GM21515 (cell line): Measurements from ENCODE around the gene HEMK1.

Source experiments
- ATAC-seq: cut with Tn5 transposase; IDR thresholded peaks from one replicate; pipeline ENCODE4 v1.9.1; 2021; ENCODE audit not compliant: unreplicated experiment

The HEMK1 gene

DNA sequence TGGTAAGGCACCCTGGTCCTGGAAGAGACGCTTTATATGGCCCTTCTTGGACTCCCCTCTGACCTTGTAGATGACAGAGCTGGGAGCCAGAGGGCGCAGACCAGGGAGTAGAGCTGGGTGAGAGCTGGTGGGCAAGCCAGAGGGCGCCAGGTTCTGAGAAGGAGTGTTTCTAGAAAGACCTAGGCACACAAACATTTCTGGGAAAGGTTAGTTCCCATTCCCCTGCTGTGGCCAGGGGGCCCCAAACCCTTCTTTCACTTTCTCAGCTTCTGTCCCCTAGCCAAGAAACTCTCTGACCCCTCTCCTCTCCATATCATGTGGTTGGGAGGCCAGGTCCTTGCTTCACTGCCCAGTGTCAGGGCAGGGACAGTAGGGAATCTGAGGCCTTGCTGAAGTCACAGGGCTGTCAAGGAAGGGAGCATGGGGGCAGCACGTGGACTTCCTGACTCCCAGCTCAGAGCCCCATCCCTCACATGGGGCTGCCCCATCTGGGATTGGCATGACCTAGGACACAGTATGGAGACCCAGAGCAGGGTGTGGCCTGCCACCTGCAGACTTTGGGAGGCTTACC, 3.6 kb downstream of the HEMK1 start:
- ATAC-seq: no peak

DNA sequence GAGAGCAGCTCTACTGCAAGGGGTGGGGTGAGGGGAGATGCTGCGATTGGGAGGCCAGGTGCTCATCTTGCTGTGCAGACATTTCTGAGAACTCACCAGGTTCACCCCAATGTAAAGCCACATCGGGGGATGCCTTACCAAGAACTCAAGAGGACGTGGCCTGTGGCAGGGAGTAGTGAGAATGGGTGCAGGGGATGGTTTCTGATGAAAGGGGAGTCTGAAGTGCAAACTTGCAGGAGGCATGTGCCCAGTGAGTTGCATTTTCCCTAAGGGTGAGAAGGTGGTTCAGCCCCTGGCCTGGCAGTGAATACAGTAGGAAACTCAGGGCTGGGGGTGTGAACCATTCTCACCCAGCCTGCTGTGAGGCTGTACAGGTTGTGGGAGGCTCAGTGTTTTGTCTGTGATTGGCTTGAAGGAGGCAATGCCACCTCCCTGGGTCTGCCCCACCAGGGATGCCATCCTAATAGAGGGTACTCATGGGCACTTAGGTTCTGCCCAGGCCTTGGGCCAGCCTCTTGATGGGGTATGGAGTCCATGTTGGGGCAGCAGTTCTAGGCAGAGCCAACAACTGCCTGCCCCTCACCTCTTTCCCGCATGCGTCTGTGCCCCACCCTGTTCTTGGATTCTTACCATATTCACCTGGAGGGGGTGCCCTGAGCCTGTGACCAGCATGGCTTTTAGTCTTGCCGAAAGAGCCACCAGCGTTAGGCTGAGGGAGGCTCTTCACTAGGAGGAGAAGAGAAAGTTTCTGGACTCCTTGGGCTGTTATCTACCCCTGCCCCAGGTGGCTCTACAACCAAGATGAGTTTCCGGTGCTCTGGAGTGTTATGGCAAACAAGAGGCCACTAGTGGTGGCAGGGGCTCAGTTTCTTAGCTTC, 4.5 kb downstream of the HEMK1 start:
- no peak for ATAC-seq

DNA sequence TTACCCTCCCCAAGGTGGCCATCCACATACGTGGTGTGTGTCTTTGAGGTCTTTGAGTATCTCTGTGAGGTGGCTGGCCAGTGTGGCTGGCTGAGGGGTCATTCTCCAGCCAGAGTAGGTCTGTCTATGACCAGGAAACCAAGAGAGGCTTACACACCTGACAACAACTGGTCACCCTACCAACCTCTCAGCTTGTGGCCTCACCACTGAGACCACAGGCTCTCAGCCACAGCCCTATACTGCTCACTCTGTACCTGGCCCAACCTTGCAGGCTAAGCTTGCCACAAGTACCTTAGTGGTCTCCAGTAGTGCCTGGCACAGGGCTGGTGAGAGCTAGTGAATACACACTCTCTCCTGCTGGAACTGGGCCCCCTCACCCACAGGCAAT, 5.1 kb downstream of the HEMK1 start:
- no peak for ATAC-seq

DNA sequence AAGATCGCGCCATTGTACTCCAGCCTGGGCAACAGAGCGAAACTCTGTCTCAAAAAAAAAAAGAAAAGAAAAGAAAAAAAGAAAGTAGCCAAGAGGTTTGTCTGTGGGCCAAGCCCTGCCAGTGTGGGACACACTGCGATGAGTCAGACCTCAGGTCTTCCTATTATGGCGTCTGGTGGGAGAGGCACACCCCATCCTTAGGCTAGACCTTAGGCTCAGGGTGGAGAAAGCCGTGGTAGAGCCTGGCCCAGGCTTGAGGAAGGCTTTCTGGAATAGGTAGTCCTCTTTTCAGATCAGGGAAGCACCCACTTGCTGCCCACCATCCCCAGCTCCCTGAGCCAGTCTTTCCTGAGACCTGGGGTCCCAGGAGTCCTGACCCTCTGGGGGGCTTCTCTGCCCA, 6.0 kb downstream of the HEMK1 start:
- ATAC-seq: no peak

DNA sequence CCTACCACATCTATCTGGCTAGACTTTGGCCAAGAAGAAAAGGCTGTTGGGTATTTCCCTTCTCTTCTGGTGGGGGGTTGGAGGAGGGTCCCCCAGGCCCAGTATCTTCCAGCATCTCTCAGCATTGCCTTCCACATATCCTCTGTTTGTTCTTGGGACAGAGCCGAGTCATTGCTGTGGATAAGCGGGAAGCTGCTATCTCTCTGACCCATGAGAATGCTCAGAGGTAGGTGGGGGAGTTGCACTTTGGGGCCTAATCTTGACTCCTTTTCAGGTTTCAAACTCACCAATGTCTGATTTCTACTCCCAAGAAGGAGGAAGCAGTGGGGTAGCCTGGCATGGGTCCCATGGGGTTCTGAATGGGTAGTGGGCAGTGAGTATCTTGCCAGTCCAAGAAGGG, 8.0 kb downstream of the HEMK1 start:
- ATAC-seq: no peak

DNA sequence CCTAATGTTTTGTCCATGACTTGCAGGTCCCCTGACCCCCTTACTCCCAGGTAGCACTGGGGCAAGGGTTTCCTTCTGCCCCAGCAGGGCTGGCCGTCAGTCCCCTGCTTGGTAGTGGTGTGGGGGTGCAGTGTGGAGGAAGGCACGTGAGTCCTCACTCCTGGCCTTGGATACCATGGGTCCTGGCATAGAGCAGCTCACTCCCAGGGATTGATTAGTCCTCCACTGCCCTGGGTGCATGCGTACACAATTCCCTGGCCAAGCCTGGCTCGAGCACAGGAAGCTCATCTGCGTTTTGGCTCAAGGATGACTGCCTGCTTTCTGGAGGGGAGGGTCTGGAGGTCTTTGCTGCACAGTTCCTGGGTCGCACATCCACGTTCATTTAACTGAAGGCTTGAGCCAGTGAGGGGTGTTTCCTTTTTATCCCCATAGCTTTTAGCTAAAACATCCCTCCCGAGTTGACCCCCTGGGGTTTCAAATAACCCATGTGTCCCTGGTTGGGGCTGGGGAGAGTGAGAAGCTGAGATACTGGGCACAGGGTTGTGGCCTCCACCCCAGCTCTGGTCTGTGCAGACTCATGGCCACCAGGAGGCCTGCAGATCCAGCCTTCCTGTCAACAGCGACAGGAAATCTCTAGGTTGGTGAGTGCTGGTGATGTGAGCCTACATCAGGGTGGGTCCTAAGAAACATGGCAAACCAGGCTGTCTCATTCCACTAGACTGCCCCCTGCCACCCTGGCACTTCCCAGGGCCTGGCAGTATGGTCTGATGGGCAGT, 11.5 kb downstream of the HEMK1 start:
- no peak for ATAC-seq

DNA sequence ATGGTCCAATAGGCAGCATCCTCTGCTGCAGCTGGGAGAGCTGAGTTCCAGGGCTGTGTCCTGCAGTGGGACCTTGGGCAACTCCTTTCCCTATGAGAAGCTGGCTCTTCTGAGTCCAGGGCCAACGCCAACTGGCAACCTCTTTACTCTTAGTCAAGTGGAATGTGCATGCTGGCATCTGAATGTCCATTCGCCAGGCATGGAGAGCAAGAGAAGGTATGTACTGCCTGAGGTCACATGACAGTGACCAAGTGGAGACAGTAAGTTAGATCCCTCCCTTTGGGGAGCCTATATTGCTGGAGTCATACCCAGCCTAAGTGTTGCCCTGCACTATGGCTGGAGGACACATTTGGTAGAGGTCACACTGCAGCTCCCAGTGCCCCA, 12.1 kb downstream of the HEMK1 start:
- no peak for ATAC-seq

DNA sequence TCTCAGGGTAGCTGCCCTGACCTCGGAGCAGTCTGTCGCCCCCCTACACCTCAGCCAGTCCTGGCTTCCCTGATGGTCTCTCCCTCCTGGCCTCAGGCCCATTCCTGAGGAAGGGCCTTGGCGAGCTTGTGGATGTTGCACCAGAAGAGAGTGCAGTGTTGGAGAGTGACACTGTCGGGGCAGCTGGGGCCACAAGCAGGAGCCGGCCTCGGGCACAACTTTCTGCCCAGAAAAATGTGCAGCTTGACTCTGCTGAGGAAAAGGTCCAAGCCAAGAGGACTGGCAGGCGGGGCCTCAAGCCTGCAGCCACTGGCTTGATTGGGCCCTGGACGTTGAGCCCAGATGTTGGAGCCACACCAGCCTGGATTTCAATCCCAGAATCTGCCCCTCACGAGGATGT, 12.8 kb downstream of the HEMK1 start:
- ATAC-seq: no peak

DNA sequence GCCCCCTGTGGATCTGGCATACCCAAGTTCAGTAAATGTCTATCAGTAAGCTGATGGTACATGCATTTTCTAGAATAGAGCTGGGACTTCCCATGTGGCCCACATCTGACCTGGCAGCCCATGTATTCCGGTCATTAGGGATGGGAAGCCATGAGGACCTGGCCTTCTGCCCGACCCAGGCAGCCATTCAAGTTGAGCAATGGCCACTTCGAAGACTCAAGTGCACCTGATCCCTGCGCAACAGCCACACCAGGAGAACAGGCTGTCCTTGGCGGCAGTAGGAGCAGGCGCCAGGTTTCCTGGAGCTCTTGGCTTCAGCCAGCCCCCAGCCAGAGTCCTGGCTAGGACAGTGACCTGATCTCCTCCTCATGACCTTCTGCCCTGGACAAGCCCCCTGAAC, 14.6 kb downstream of the HEMK1 start:
- ATAC-seq: no peak

DNA sequence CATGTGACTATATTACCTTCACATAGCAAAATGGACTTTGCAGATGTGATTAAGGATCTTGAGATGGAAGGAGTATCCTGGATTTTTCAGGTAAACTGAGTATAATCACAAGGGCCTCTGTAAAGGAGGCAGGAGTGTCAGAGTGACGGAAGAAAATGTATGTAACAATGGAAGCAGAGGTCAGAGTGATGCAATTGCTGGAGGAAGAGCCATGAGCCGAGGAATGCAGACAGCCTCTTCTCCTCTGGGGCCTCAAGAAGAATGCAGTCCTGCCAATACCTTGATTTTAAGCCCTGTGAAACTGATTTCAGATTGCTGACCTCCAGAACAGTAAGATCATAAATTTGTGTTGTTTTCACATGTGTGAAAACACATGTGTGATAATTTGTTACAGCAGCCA, 15.1 kb downstream of the HEMK1 start:
- ATAC-seq: no peak

DNA sequence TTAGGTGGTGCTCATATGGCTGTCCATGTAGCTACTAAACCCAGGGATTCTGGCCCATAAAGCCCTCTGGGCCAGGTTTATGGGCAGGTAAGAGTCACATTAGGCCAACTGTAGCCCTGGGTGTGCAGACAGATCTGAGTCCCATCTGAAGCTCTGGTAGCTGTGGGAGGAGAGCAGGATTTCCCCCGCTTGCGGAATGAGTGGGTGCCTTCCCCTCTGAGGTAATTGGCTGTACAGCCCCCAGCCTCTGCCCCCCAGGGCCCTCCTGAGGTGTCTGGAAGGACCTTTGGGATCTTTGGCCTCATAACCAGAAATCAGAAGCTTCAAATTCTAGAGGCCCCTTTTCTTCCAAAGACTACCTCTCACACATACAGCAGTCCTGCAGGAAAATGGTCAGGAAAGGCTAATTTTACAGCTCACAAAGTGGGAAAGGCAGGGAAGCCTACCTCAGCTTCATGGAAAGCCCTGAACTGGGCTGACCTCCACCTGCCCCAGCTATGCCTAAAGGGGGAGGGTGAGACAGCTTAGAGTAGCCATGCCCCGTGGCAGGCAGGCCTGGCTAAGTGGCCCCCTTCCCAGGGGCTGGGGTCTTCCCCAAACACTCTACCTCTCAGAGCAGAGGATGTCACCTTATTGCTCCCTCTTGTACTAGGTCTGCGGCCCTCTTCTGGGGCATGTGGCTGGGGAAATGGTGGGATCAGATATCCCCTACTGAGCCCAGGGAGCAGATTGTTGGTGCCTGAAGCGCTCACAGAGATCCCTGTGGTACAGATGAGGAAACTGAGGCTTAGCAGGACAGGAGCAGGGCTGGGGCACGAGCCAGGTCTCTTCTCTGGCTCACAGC, 16.8 kb downstream of the HEMK1 start:
- ATAC-seq: no peak

DNA sequence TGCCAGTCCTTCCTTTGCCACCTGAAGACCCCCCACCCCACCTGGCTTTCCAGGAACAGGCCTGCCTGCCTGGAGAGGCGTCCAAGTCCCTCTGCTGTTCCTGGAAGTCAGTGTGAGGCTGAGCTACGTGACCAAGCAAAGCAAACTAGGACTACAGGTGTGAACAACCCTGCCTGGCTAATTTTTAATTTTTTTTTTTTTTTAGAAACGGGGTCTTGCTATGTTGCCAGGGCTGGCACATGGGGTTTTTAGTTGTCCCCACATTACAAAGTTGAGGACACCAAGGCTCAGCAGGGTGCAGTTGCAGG, 17.4 kb downstream of the HEMK1 start:
- ATAC-seq: no peak

DNA sequence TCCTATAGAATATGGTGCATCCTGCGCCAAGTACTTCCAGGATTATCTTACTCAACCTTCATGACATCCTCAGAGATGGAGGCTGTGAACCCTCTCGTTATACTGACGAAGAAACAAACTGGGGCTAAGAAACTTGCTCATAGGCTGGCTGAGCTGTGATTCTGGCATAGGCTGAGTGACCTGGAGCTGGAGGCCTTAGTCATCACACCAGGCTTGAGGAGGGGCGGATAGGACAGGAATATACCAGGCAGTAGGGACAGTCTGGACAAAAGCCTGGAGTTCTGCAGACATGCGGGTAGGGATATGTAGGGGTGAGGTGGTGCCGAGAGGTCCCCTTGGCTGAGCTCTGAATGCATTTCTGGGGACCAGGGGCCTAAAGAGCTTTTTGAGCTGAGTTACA, 18.1 kb downstream of the HEMK1 start:
- ATAC-seq: no peak

DNA sequence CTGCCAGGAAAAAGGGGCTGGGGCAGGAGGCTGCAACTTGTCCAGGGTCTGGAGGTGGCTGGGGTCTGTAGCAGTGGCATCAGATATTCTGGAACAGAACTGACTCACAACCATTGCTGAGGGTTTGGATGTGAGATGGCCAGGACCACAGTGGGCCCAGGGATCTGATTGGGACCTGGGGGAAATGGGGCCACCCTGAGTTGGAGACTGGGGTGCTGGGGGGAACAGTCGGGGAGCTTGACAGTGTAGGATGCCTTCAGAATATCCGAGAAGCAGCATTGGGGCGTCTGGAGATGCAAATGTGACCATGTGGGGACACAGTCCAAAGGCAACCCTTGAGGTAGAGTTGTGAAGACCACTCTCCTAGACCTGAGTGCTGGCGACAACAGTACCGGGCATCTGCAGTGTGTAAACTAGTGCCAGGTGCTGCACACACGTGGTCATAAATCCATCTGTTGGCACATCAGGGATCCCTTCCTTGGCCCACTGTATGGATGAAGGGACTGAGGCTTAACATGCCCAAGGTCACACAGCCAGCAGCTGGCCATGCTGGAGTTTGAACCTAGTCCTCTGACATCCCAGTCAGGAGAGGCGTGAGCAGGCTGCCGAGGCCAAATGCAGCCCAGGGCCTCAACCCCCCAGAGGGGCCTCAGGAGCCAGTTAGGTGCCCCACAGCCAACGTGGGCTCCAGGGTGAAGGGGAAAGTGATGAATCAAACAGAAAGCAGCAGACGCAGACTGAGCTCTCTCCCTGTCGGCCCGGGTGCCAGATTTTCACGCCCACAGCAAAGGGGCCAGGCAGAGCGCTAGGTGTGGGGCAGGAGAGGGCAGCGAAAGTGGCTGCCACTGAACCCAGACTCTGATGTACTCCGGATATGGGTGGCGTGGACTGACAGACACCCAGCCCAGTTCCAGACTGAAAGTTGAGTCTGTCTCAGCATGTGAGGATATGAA, 18.8 kb downstream of the HEMK1 start:
- no peak for ATAC-seq

DNA sequence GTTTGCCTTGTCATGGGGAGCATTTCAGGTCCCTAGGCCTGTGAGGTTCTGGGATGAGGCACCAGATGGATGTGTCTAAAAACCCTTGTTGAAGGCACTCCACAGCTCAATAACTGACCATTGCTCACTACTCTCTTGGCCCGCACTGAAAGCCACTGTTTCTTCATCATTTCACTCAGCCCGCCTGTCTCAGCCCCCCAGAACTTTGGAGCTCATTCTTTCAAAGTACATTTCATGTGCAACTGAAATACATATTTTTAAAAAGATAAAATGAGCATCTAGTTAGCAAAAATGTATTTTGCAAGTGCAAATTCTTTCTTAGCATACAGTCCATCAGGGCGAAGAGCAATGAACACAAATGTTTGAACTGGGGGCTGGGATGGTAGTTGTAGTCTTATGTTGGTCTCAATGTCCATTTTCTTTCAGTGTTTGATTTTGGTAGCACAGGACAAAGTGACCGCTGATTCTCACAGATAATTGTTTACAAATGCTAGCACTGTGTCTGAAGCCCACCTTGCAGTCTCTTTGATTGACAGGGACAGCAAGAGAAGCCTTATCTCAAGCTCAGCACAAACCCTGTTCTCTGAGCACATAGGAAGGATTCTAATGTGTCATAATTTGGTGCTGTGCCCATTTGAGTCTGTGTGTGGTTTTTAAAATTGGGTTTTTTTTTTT, 19.6 kb downstream of the HEMK1 start:
- no peak for ATAC-seq

DNA sequence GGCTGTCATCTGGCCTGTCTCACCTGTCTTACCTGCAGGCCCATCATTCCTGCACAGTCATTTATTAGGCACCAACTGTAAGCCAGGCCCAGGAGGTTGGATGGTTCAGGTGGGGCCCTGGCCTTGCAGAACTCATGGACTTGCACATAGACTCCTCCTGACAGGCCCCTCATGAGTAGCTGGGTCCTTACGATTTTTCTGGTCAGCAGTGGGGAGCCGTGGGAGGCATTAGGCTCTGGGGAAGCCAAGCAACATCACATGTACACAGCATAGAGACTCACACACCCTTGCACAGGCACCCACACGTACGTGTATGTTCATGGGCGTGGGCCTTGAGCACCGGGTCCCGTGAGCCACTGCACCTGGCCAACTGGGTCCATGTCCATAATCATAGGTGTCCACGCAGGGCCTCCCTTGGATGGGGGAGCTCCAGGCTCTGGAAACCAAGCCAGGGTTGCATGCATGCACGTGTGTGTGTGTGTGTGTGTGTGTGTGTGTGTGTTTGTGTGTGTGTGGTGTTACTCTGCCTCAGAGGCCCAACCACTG, 21.9 kb downstream of the HEMK1 start:
- ATAC-seq: no peak

DNA sequence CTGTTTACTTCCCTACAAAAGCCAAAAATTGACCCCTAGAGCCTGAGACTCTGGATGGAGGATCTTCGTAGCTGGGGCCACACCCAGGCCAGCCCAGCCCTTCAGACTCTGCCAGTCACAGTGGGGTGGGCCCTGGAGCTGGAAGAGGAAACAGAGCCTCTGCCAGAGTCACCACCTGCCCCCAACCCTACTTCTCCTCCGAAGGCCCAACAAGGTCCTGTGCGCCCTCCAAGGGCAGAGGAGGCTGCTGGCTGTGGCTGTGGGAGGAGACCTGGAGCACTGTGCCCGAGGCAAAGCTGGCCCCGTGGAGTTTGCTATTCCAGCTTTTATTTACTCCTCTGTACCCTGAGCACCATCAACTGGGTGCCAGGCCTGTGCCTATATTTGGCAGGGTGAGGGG, 23.2 kb downstream of the HEMK1 start:
- ATAC-seq: no peak

DNA sequence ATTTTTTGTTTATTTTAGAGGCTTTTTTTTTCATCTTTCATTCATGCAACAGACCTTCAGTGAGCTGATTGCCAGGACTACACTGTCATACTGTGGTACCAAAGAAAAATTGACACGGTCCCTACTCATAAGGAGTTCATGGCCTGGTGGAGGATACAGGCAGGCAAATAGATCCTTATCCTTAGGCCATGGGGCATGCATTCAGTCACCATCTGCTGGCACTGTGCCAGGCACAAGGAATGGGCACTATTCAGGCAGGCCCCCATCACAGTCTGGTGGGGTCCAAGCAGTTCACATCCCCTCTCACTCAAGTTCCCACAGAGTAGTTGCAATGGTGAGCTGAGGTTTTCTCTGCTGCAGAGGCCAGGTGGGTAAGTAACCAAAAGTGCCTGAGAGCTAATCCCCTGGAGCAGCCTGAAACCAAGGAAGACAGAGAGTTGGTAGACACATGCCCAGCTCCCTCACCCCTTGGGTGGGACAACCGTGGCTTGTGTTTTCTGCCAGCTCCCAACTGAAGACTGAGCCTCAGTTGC, 25.0 kb downstream of the HEMK1 start:
- no peak for ATAC-seq

DNA sequence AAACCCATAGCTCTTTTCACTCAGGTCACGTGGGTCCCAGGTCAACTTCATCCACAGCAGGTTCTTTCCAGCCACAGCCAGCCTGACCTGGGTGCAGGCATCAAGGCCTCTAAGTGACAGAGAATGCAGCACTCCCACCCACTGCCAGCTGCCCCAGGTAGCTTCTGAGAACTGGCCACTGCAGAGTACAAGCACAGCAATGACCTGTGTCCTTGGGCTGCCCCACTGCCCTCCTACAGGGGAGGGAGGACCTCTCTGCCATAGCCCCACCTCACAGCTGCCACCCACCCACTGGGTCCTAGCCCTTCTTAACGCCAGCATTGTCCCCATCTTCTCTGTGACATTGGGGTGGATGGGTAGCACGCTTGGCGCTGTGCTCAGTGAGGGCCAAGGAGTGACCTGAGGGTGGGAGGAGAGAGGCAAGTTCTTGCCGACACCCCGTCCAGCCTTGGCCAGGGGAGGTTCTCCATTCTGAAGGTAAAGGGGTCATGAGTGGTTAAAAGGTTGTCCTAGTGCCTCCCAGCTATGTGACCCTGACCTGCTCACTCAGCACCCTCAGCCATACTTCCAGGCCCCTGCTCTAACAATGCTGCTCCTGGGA, 29.9 kb downstream of the HEMK1 start:
- ATAC-seq: no peak
